ENCODE results near the gene TUBA3C. TPM values are rescaled to one million over a fixed set of nuclear protein-coding genes. Genes with fewer than 3 reads are reported as not detected.

Gene TUBA3C
- total RNA-seq, 1 donor from 2014 or later = not detected

DNA sequence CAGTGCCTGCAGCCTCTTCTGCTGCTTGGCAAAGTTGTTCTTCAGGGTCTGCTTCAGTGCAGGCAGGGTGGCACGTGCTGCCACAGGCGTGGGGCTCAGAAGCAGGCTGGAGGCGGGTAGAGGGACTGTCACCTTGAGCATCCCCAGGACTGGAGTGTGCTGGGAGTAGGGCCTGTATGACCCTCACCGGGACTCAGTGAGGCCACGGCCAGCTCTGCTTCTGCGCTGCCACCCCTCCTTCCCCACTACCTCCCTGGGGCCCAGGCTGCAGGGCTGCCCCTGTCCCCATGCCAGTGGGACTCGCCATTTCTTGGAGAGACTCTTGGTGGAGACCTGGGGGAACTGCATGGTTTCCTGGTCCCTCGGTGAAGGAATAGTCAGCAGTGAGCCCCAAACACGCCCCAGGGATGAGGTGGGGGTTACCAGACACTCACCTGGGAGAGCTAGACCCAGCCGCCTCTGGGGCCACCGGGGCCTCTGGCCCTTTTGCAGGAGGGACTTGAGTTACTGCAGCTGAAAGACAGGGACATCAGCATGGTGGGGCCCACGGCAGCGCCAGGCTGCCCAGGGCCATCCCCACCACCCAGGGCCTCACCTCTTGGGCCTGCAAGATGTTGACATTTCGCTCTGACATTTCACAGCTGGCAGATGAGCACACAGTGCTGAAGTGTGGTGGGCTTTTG, 29.9 kb downstream of the TUBA3C start:
- CTCF ChIA-PET = no interaction called here
- no peaks in the 10 kb centered on the region for H3K27me3 Mint-ChIP-seq

DNA sequence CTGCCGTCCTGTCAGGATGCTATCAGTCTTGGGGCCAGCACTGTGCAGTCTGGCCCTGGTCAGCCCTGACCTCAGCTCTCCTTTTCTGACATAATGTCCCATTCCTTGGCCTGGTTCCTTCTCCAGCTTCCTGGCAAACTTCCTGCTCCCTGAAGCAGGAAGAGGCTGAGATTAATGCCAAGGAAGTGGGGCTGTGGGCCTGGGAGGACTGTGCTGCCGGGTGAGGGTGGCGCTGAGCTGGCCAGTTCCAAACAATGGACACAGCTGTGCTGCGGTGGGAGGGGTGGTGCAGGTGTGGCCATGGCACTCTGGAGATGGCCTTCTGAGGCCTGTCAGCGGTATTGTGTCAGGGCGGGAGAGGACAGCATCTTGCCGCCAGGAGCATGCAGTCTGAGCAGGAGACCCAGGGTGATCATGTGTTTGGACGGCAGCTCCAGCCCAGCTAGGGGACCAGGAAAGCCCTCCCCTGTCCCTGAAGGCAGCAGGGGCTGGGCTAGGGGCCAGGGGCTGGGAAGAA, 30.9 kb downstream of the TUBA3C start:
- DNase-seq (no peak), ATAC-seq (ENCODE audit: low read depth) (no peak)
- no peaks in the 10 kb centered on the region for H3K36me3 Mint-ChIP-seq (ENCODE audit: low read depth)
- H3K4me3 Mint-ChIP-seq = no peak overlapping the region
- no peak overlapping the region for H3K27ac Mint-ChIP-seq
- peaks cover 12% of the 10 kb centered on the region for H3K9me3 Mint-ChIP-seq
- H3K27me3 Mint-ChIP-seq = no peaks in the 10 kb centered on the region
- CTCF ChIA-PET = no interaction called here
- TF ChIP-seq, protein P1, sequence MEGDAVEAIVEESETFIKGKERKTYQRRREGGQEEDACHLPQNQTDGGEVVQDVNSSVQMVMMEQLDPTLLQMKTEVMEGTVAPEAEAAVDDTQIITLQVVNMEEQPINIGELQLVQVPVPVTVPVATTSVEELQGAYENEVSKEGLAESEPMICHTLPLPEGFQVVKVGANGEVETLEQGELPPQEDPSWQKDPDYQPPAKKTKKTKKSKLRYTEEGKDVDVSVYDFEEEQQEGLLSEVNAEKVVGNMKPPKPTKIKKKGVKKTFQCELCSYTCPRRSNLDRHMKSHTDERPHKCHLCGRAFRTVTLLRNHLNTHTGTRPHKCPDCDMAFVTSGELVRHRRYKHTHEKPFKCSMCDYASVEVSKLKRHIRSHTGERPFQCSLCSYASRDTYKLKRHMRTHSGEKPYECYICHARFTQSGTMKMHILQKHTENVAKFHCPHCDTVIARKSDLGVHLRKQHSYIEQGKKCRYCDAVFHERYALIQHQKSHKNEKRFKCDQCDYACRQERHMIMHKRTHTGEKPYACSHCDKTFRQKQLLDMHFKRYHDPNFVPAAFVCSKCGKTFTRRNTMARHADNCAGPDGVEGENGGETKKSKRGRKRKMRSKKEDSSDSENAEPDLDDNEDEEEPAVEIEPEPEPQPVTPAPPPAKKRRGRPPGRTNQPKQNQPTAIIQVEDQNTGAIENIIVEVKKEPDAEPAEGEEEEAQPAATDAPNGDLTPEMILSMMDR (IDR thresholded peaks at IDR 0.05) = no peak
- POLR2A ChIA-PET = no interaction called here
- no peaks in the 10 kb centered on the region for H3K4me1 Mint-ChIP-seq
- intact Hi-C loops (cut with micrococcal nuclease) = no loop called here

More for the DNA sequence above, 29.9 kb downstream of the TUBA3C start:
- no peak for DNase-seq
- no peak for ATAC-seq (ENCODE audit: low read depth)
- intact Hi-C loops (cut with micrococcal nuclease) = no loop called here
- H3K27ac Mint-ChIP-seq = no peak overlapping the region
- H3K4me1 Mint-ChIP-seq = no peaks in the 10 kb centered on the region
- no peaks in the 10 kb centered on the region for H3K36me3 Mint-ChIP-seq (ENCODE audit: low read depth)
- POLR2A ChIA-PET = no interaction called here
- TF ChIP-seq, protein P1 (IDR thresholded peaks at IDR 0.05) = no peak
- H3K4me3 Mint-ChIP-seq = no peak overlapping the region
- peaks cover 8% of the 10 kb centered on the region for H3K9me3 Mint-ChIP-seq

DNA sequence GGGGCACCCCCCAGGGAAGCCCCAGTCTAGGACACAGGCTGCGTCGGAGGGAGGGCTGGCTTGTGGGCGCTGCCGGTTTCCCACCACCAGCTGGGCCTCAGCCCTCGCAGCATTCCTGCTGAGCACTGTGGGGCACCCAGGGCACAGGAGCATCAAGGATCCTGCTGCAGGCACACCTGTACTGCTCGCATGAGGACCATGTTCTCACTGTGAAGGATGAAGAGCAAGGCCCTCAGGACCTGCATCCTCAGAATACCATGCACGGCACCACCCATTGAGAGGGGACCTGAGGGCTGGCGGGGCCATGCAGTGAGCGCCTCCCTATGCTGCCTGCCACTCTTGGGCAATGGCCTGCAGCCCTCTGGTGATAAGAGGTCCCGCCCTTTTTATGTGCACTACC, 31.4 kb downstream of the TUBA3C start:
- DNase-seq (no peak), ATAC-seq (ENCODE audit: low read depth) (no peak)
- Mint-ChIP-seq H3K4me1 (no peaks in the 10 kb centered on the region), H3K27ac (no peak overlapping the region), H3K27me3 (no peaks in the 10 kb centered on the region), H3K9me3 (peaks cover 12% of the 10 kb centered on the region), H3K36me3 (ENCODE audit: low read depth) (no peaks in the 10 kb centered on the region), H3K4me3 (no peak overlapping the region)
- ChIA-PET POLR2A (no interaction called here), CTCF (no interaction called here)
- TF ChIP-seq, protein P1 (IDR thresholded peaks at IDR 0.05) = no peak
- intact Hi-C loops (cut with micrococcal nuclease) = no loop called here

DNA sequence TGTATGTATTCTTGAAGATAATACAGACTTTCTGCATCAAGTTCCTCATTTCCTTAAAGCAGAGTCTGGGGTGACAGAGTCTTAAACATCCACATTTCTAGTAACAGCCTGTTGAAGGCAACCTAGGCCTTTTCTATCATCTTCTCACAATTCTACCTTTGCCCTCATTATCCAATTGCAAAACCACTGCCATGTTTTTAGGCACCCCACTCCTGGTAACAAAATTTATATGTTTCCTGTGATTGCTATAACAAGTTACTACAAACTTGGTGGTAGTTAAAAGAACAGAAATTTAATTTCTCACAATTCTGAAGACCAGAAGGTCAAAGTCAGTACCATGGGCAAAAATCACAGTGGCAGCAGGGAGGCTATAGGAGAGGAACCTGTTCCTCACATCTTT, 33.1 kb downstream of the TUBA3C start:
- TF ChIP-seq, protein P1 (IDR thresholded peaks at IDR 0.05) = no peak
- Mint-ChIP-seq H3K27ac (no peak overlapping the region), H3K9me3 (peaks cover 12% of the 10 kb centered on the region), H3K36me3 (ENCODE audit: low read depth) (no peaks in the 10 kb centered on the region), H3K27me3 (no peaks in the 10 kb centered on the region), H3K4me1 (no peaks in the 10 kb centered on the region), H3K4me3 (no peak overlapping the region)
- ChIA-PET CTCF (no interaction called here), POLR2A (no interaction called here)
- ATAC-seq (ENCODE audit: low read depth) (no peak), DNase-seq (no peak)
- intact Hi-C loops (cut with micrococcal nuclease) = no loop called here

Measured in activated B cell treated with CpG ODN at 0.5 μM for 24 hours (primary cell).